ENCODE measurements around the gene TRNP1. TPM values are rescaled to one million over a fixed set of nuclear protein-coding genes. Genes with fewer than 3 reads are reported as not detected.

The TRNP1 gene
- total RNA-seq, 1 donor from 2014 or later = 16.2 TPM

- no peak for ATAC-seq
- intact Hi-C loops (cut with DNase I) = no loop called here
- H3K4me1 ChIP-seq = peaks cover 52% of the 10 kb centered on the region
- no peaks in the 10 kb centered on the region for H3K9me3 ChIP-seq
- no peak overlapping the region for H3K4me3 ChIP-seq
- no peak for DNase-seq
- no peak for TF ChIP-seq CTCF (IDR thresholded peaks at IDR 0.05)
- peak overlapping the region; percentile 58 for H3K27ac ChIP-seq
- peaks cover 11% of the 10 kb centered on the region for H3K36me3 ChIP-seq
- no peaks in the 10 kb centered on the region for H3K27me3 ChIP-seq
Measured at GRCh38 chr1:27005166-27005530, 11.7 kb downstream of the TRNP1 start.

GRCh38 chr1:27005648-27006496 lies 12.4 kb downstream of the TRNP1 start:
- DNase-seq (peak; percentile 86), ATAC-seq (peak; percentile 39)

GRCh38 chr1:27006683-27007082 lies 13.2 kb downstream of the TRNP1 start:
- ATAC-seq = peak; percentile 2
- peaks cover 38% of the 10 kb centered on the region for H3K4me1 ChIP-seq
- H3K36me3 ChIP-seq = peaks cover 11% of the 10 kb centered on the region
- no peak overlapping the region for H3K27ac ChIP-seq
- H3K9me3 ChIP-seq = no peaks in the 10 kb centered on the region
- H3K27me3 ChIP-seq = no peaks in the 10 kb centered on the region
- intact Hi-C loops (cut with DNase I) = no loop called here
- no peak overlapping the region for H3K4me3 ChIP-seq
- peak; percentile 81 for DNase-seq
- TF ChIP-seq CTCF (IDR thresholded peaks at IDR 0.05) = no peak

More at GRCh38 chr1:27005648-27006496, 12.4 kb downstream of the TRNP1 start:
- no peak for TF ChIP-seq CTCF (IDR thresholded peaks at IDR 0.05)
- Histone ChIP-seq H3K27me3 (no peaks in the 10 kb centered on the region), H3K4me1 (peaks cover 46% of the 10 kb centered on the region), H3K9me3 (no peaks in the 10 kb centered on the region), H3K4me3 (no peak overlapping the region), H3K36me3 (peaks cover 11% of the 10 kb centered on the region), H3K27ac (peak overlapping the region; percentile 58)
- intact Hi-C loops (cut with DNase I) = no loop called here

- peaks cover 11% of the 10 kb centered on the region for H3K36me3 ChIP-seq
- intact Hi-C loops (cut with DNase I) = no loop called here
- ATAC-seq (peak; percentile 59), DNase-seq (peak; percentile 91)
- H3K9me3 ChIP-seq = no peaks in the 10 kb centered on the region
- H3K4me3 ChIP-seq = no peak overlapping the region
- no peak for TF ChIP-seq CTCF (IDR thresholded peaks at IDR 0.05)
- peaks cover 42% of the 10 kb centered on the region for H3K4me1 ChIP-seq
- H3K27ac ChIP-seq = peak overlapping the region; percentile 68
- H3K27me3 ChIP-seq = no peaks in the 10 kb centered on the region
Measured at GRCh38 chr1:27007909-27008582, 14.6 kb downstream of the TRNP1 start.

- intact Hi-C loops (cut with DNase I) = no loop called here
- H3K27ac ChIP-seq = peak overlapping the region; percentile 68
- peaks cover 11% of the 10 kb centered on the region for H3K36me3 ChIP-seq
- H3K4me1 ChIP-seq = peaks cover 39% of the 10 kb centered on the region
- no peak for TF ChIP-seq CTCF (IDR thresholded peaks at IDR 0.05)
- no peaks in the 10 kb centered on the region for H3K27me3 ChIP-seq
- no peaks in the 10 kb centered on the region for H3K9me3 ChIP-seq
- H3K4me3 ChIP-seq = peak overlapping the region; percentile 60
- ATAC-seq = peak; percentile 4
- no peak for DNase-seq
Measured at GRCh38 chr1:27009601-27010197, 16.2 kb downstream of the TRNP1 start.

Measured in upper lobe of right lung (tissue), 1 donor.